Activated T-cell treated with anti-CD3 and anti-CD28 coated beads for 48 hours (primary cell): ENCODE data around the gene TRIM4.
A peak's percentile ranks its signal among the peaks of the same experiment; 100 is the strongest.
"Not testable (repeated sequence)": the region's sequence is repeated elsewhere in the genome, so short reads cannot be mapped to it uniquely, and the experiment has no call there.

Source experiments
- DNase-seq: peaks from one replicate; pipeline ENCODE4 v3.0.0-alpha.2; 2020; ENCODE audit warnings: low read depth

TRIM4 gene

GRCh38 chr7:99918959-99919813, at the start of gene TRIM4:
Gene TRIM4 (minus strand): TSS chr7:99919530. CDS start chr7:99919401, 129 bp downstream.
- peak; percentile 91 for DNase-seq

- DNase-seq: no peak
Measured at GRCh38 chr7:99958564-99959227, 39.4 kb upstream of the TRIM4 start.

- no peak for DNase-seq
Measured at GRCh38 chr7:99955247-99955646, 35.9 kb upstream of the TRIM4 start.

- DNase-seq: not testable (repeated sequence)
Measured at GRCh38 chr7:99954643-99955042, 35.3 kb upstream of the TRIM4 start.

GRCh38 chr7:99953649-99954048, 34.3 kb upstream of the TRIM4 start:
- no peak for DNase-seq

- DNase-seq: not testable (repeated sequence)
Measured at GRCh38 chr7:99952649-99953048, 33.3 kb upstream of the TRIM4 start.

GRCh38 chr7:99950819-99951218, 31.5 kb upstream of the TRIM4 start:
- not testable (repeated sequence) for DNase-seq

GRCh38 chr7:99949645-99950228, 30.4 kb upstream of the TRIM4 start:
- DNase-seq: no peak

- no peak for DNase-seq
Measured at GRCh38 chr7:99947608-99948007, 28.3 kb upstream of the TRIM4 start.

GRCh38 chr7:99944497-99945070, 25.3 kb upstream of the TRIM4 start:
- no peak for DNase-seq

- DNase-seq: no peak
Measured at GRCh38 chr7:99943641-99944496, 24.5 kb upstream of the TRIM4 start.

- DNase-seq: no peak
Measured at GRCh38 chr7:99938296-99938695, 19.0 kb upstream of the TRIM4 start.

- not testable (repeated sequence) for DNase-seq
Measured at GRCh38 chr7:99935009-99935408, 15.7 kb upstream of the TRIM4 start.

GRCh38 chr7:99930376-99930775, 11.0 kb upstream of the TRIM4 start:
- no peak for DNase-seq

- no peak for DNase-seq
Measured at GRCh38 chr7:99929730-99930053, 10.4 kb upstream of the TRIM4 start.

- DNase-seq: peak; percentile 25
Measured at GRCh38 chr7:99928994-99929729, 9.8 kb upstream of the TRIM4 start, which contains the start of gene GJC3. Gene GJC3 (minus strand): TSS chr7:99929620. CDS start chr7:99929620, 0 bp downstream.

- DNase-seq: no peak
Measured at GRCh38 chr7:99928188-99928587, 8.9 kb upstream of the TRIM4 start.

GRCh38 chr7:99927536-99927935, 8.2 kb upstream of the TRIM4 start:
- no peak for DNase-seq

- no peak for DNase-seq
Measured at GRCh38 chr7:99926321-99926720, 7.0 kb upstream of the TRIM4 start.

- DNase-seq: no peak
Measured at GRCh38 chr7:99923200-99923599, 3.9 kb upstream of the TRIM4 start.

- DNase-seq: no peak
Measured at GRCh38 chr7:99920149-99920548, 819 bp upstream of the TRIM4 start.
